Measurements from ENCODE around the gene EBLN2.

DNA sequence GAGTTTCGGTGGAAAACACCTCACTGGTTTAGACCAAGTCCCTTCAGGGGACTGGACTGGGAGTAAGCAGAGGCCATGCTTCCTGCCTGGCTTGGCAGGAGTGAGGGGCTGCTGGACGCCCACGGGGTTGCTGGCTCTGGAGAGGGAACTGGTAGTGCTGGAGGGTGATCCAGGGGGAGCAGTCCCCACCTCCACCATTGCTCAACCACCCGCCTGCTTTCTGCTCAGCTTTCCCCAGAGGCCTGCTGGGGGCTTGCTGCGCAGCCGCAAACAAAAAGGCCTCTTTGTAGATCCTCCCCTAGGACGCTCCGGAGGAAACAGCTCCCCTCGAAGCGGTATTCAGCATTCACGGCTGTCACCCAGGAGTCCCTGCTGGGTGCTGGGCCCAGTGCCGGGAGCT is 33.5 kb downstream of the EBLN2 start:
- no peak for TF ChIP-seq EZH2 (IDR thresholded peaks at IDR 0.05)
- TF ChIP-seq, protein P1, sequence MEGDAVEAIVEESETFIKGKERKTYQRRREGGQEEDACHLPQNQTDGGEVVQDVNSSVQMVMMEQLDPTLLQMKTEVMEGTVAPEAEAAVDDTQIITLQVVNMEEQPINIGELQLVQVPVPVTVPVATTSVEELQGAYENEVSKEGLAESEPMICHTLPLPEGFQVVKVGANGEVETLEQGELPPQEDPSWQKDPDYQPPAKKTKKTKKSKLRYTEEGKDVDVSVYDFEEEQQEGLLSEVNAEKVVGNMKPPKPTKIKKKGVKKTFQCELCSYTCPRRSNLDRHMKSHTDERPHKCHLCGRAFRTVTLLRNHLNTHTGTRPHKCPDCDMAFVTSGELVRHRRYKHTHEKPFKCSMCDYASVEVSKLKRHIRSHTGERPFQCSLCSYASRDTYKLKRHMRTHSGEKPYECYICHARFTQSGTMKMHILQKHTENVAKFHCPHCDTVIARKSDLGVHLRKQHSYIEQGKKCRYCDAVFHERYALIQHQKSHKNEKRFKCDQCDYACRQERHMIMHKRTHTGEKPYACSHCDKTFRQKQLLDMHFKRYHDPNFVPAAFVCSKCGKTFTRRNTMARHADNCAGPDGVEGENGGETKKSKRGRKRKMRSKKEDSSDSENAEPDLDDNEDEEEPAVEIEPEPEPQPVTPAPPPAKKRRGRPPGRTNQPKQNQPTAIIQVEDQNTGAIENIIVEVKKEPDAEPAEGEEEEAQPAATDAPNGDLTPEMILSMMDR (IDR thresholded peaks at IDR 0.05) = no peak

Measured in neural progenitor cell (in vitro differentiated cells).